ENCODE results near the gene NFATC2.

NFATC2 gene

GRCh38 chr20:51382111-51382985 lies 160.2 kb downstream of the NFATC2 start:
- Histone ChIP-seq H3K27ac (ENCODE audit: insufficient read depth, low read depth, low read length, poor library complexity, severe bottlenecking) (no peak overlapping the region), H3K4me1 (ENCODE audit: control insufficient read depth, insufficient read depth, low read length) (peaks cover 24% of the 10 kb centered on the region), H3K36me3 (ENCODE audit: control insufficient read depth, insufficient read depth, low read length) (no peaks in the 10 kb centered on the region), H3K27me3 (ENCODE audit: control insufficient read depth, insufficient read depth, low read length, poor library complexity, severe bottlenecking) (no peaks in the 10 kb centered on the region), H3K9me3 (ENCODE audit: control insufficient read depth, low read length) (no peaks in the 10 kb centered on the region), H3K4me3 (ENCODE audit: insufficient read depth, low read depth, low read length) (no peak overlapping the region)
- WGBS, 2 experiments, result 93 to 94% methylated on average over 17 of the region's 17 CpGs

DNA sequence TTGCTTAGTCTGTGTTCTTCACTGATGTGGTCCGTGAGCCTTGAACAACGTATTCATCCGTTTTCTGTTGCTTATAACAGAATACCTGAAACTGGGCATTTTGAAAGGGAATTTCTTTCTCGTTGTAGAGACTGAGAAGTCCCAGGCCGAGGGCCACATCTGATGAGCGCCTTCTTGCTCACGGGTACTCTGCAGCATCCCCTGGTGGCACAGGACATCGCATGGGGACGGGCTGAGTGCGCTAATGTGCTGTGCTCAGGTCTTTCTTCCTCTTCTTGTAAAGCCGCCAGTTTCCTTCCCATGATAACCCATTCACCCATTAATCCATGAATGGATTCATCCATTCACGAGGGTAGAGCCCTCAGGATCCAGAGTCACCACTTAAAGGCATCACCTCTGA lies 161.0 kb downstream of the NFATC2 start:
- Histone ChIP-seq H3K4me1 (ENCODE audit: control insufficient read depth, insufficient read depth, low read length) (peaks cover 16% of the 10 kb centered on the region), H3K4me3 (ENCODE audit: insufficient read depth, low read depth, low read length) (no peak overlapping the region), H3K9me3 (ENCODE audit: control insufficient read depth, low read length) (no peaks in the 10 kb centered on the region), H3K36me3 (ENCODE audit: control insufficient read depth, insufficient read depth, low read length) (no peaks in the 10 kb centered on the region), H3K27ac (ENCODE audit: insufficient read depth, low read depth, low read length, poor library complexity, severe bottlenecking) (no peak overlapping the region), H3K27me3 (ENCODE audit: control insufficient read depth, insufficient read depth, low read length, poor library complexity, severe bottlenecking) (no peaks in the 10 kb centered on the region)
- 90 to 93% methylated on average over 12 of the region's 12 CpGs for WGBS, 2 experiments

- Histone ChIP-seq H3K36me3 (ENCODE audit: control insufficient read depth, insufficient read depth, low read length) (no peaks in the 10 kb centered on the region), H3K4me3 (ENCODE audit: insufficient read depth, low read depth, low read length) (no peak overlapping the region), H3K27me3 (ENCODE audit: control insufficient read depth, insufficient read depth, low read length, poor library complexity, severe bottlenecking) (no peaks in the 10 kb centered on the region), H3K9me3 (ENCODE audit: control insufficient read depth, low read length) (no peaks in the 10 kb centered on the region), H3K4me1 (ENCODE audit: control insufficient read depth, insufficient read depth, low read length) (peaks cover 16% of the 10 kb centered on the region), H3K27ac (ENCODE audit: insufficient read depth, low read depth, low read length, poor library complexity, severe bottlenecking) (no peak overlapping the region)
- WGBS, 2 experiments, result 87% methylated on average over 13 of the region's 13 CpGs
Measured at GRCh38 chr20:51380401-51381385, 161.8 kb downstream of the NFATC2 start.

DNA sequence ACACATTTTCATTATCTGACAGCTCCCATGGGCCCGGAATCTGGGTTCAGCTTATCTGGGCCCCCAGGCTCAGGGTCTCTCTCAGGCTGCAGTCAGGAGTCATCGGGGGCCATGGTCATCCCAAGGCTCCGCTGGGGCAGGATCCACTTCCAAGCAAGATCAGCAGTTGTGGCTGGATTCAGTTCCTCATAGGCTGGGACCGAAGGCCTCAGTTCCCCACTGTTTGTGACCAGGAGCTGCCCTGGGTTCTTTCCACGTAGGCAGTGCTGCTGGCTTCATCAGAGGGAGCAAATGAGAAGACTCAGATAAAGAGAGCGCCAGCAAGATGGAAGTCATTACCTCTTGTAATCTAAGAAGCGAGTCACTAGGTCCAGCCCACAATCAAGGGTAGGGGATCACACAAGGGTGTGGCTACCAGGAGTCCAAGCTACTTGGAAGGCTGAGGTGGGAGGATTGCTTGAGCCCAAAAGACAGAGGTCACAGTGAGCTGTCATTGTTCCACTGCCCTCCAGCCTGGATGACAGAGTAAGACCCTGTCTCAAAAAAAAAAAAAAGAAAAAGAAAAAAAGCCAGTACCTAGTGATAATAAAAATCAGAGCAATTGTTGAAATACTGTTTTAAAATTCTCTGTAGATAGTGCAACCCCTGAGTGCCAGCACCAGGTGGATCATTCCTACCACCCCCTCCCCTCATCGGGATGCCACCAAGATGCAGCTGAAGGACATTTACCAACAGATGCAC lies 162.7 kb downstream of the NFATC2 start:
- H3K4me3 ChIP-seq (ENCODE audit: insufficient read depth, low read depth, low read length), result no peak overlapping the region
- WGBS, 2 experiments, result 91 to 95% methylated on average over 8 of the region's 8 CpGs
- H3K27me3 ChIP-seq (ENCODE audit: control insufficient read depth, insufficient read depth, low read length, poor library complexity, severe bottlenecking), result no peaks in the 10 kb centered on the region
- no peaks in the 10 kb centered on the region for H3K36me3 ChIP-seq (ENCODE audit: control insufficient read depth, insufficient read depth, low read length)
- no peak overlapping the region for H3K27ac ChIP-seq (ENCODE audit: insufficient read depth, low read depth, low read length, poor library complexity, severe bottlenecking)
- H3K9me3 ChIP-seq (ENCODE audit: control insufficient read depth, low read length), result no peaks in the 10 kb centered on the region
- peaks cover 11% of the 10 kb centered on the region for H3K4me1 ChIP-seq (ENCODE audit: control insufficient read depth, insufficient read depth, low read length)

DNA sequence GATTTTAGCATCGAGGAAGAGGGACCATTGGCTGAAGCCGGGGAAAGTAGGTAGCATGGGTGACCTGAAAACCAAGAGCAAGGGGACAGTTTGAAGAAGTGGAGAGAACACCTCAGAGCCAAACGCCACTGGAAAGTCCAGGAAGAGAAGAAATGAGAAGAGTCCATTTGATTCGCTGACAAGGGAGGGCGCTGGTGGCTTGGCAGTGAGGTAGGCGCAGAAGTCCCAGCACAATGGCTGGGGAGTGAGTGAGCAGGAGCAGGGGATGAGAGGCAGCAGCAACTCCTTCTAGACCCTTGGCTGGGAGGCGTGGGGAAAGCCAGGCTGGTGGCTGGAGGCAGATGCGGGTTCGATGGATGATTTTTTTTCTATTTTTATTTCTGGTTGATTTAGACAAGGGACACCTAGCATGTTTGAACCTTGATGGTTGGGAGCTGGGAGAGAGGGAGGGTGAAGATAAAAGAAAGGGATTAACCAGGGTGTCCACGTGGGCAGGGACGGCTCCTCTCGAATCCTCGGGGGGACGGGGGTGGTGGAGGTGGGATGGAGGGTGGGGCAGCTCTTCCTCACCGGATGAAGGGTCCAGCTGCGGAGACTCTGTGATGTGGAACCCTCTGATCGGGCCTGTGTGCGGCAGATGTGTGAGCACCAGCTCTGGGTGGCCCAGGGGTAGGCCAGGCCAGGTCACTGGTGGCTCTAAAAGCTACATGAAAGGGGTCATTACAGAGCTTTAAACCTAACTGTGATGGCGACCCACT lies 164.2 kb downstream of the NFATC2 start:
- no peaks in the 10 kb centered on the region for H3K9me3 ChIP-seq (ENCODE audit: control insufficient read depth, low read length)
- H3K4me1 ChIP-seq (ENCODE audit: control insufficient read depth, insufficient read depth, low read length), result peaks cover 8% of the 10 kb centered on the region
- no peaks in the 10 kb centered on the region for H3K27me3 ChIP-seq (ENCODE audit: control insufficient read depth, insufficient read depth, low read length, poor library complexity, severe bottlenecking)
- 86 to 90% methylated on average over 19 of the region's 19 CpGs for WGBS, 2 experiments
- H3K27ac ChIP-seq (ENCODE audit: insufficient read depth, low read depth, low read length, poor library complexity, severe bottlenecking), result no peak overlapping the region
- no peaks in the 10 kb centered on the region for H3K36me3 ChIP-seq (ENCODE audit: control insufficient read depth, insufficient read depth, low read length)
- H3K4me3 ChIP-seq (ENCODE audit: insufficient read depth, low read depth, low read length), result no peak overlapping the region

- H3K27ac ChIP-seq (ENCODE audit: insufficient read depth, low read depth, low read length, poor library complexity, severe bottlenecking), result no peak overlapping the region
- H3K36me3 ChIP-seq (ENCODE audit: control insufficient read depth, insufficient read depth, low read length), result no peaks in the 10 kb centered on the region
- WGBS, 2 experiments, result 93 to 95% methylated on average over 8 of the region's 8 CpGs
- no peaks in the 10 kb centered on the region for H3K27me3 ChIP-seq (ENCODE audit: control insufficient read depth, insufficient read depth, low read length, poor library complexity, severe bottlenecking)
- H3K4me3 ChIP-seq (ENCODE audit: insufficient read depth, low read depth, low read length), result no peak overlapping the region
- no peaks in the 10 kb centered on the region for H3K9me3 ChIP-seq (ENCODE audit: control insufficient read depth, low read length)
- H3K4me1 ChIP-seq (ENCODE audit: control insufficient read depth, insufficient read depth, low read length), result peaks cover 8% of the 10 kb centered on the region
Measured at GRCh38 chr20:51377132-51377531, 165.4 kb downstream of the NFATC2 start.

- no peak overlapping the region for H3K27ac ChIP-seq (ENCODE audit: insufficient read depth, low read depth, low read length, poor library complexity, severe bottlenecking)
- WGBS, 2 experiments, result 72 to 81% methylated on average over 4 of the region's 4 CpGs
- no peak overlapping the region for H3K4me3 ChIP-seq (ENCODE audit: insufficient read depth, low read depth, low read length)
- no peaks in the 10 kb centered on the region for H3K9me3 ChIP-seq (ENCODE audit: control insufficient read depth, low read length)
- no peaks in the 10 kb centered on the region for H3K27me3 ChIP-seq (ENCODE audit: control insufficient read depth, insufficient read depth, low read length, poor library complexity, severe bottlenecking)
- H3K4me1 ChIP-seq (ENCODE audit: control insufficient read depth, insufficient read depth, low read length), result peaks cover 8% of the 10 kb centered on the region
- no peaks in the 10 kb centered on the region for H3K36me3 ChIP-seq (ENCODE audit: control insufficient read depth, insufficient read depth, low read length)
Measured at GRCh38 chr20:51376111-51376510, 166.4 kb downstream of the NFATC2 start.

- peaks cover 4% of the 10 kb centered on the region for H3K4me1 ChIP-seq (ENCODE audit: control insufficient read depth, insufficient read depth, low read length)
- no peaks in the 10 kb centered on the region for H3K9me3 ChIP-seq (ENCODE audit: control insufficient read depth, low read length)
- no peaks in the 10 kb centered on the region for H3K36me3 ChIP-seq (ENCODE audit: control insufficient read depth, insufficient read depth, low read length)
- H3K27ac ChIP-seq (ENCODE audit: insufficient read depth, low read depth, low read length, poor library complexity, severe bottlenecking), result no peak overlapping the region
- no peaks in the 10 kb centered on the region for H3K27me3 ChIP-seq (ENCODE audit: control insufficient read depth, insufficient read depth, low read length, poor library complexity, severe bottlenecking)
- no peak overlapping the region for H3K4me3 ChIP-seq (ENCODE audit: insufficient read depth, low read depth, low read length)
- WGBS, 2 experiments, result 79% methylated on average over 8 of the region's 8 CpGs
Measured at GRCh38 chr20:51375561-51375960, 167.0 kb downstream of the NFATC2 start.

DNA sequence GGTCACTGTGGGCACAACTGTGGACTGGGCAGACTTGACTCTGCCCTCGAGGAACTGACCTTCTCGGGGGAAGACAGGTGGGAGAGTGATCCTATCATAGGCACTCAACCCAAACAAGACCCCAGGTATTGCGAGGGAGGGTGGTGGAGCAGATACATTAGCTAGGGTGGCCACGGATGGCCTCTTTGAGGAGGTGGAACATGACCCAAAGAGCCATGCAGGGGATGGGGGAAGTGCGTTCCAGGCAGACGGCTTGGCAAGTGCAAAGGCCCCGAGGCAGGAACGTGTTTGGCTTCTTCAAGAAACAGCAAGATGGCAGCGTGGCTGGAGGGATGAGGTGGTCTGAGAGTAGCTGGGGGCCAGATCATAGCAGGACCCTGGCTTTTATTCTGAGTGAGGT lies 167.6 kb downstream of the NFATC2 start:
- 84 to 97% methylated on average over 8 to 9 of the region's 9 CpGs for WGBS, 2 experiments
- Histone ChIP-seq H3K27ac (ENCODE audit: insufficient read depth, low read depth, low read length, poor library complexity, severe bottlenecking) (no peak overlapping the region), H3K9me3 (ENCODE audit: control insufficient read depth, low read length) (no peaks in the 10 kb centered on the region), H3K27me3 (ENCODE audit: control insufficient read depth, insufficient read depth, low read length, poor library complexity, severe bottlenecking) (no peaks in the 10 kb centered on the region), H3K4me1 (ENCODE audit: control insufficient read depth, insufficient read depth, low read length) (no peaks in the 10 kb centered on the region), H3K36me3 (ENCODE audit: control insufficient read depth, insufficient read depth, low read length) (no peaks in the 10 kb centered on the region), H3K4me3 (ENCODE audit: insufficient read depth, low read depth, low read length) (no peak overlapping the region)
